Hematopoietic multipotent progenitor cell treated with erythropoietin and hydrocortisone succinate and interleukin-3 and kit ligand, for 6 days (in vitro differentiated cells): Measurements from ENCODE around the gene SWAP70.
"Not testable (repeated sequence)": the region's sequence is repeated elsewhere in the genome, so short reads cannot be mapped to it uniquely, and the experiment has no call there.

ENCODE experiments used
- DNase-seq: peaks from one replicate; pipeline ENCODE4 v3.0.0-alpha.2; 2015

SWAP70 gene

DNA sequence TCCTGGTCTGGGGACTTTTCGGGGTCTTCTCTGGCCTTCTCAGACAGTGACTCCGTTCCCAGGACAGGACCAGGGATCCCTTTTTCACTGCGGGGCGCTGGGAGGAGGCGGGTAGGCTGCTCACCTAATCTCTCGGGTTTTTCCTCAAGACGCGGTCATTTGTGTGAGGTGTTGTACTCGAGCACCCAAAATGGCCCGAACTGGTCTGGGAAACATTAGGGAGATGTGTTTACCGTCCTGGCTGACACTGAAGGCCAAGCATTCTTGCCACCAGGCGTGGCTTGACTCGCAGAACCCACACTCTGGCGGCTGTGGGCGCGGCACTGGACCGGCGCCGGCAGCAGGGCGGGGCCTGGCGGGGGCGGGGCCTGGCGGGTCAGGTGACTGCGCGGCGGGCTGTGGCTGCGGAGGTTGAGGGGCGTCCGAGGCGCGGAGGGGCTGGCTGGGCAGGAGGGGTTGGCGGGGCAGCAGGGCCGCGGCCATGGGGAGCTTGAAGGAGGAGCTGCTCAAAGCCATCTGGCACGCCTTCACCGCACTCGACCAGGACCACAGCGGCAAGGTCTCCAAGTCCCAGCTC is at the start of gene SWAP70:
Gene SWAP70, plus strand, starts transcription at position 379 of the 577 bp plus-strand sequence. Its CDS starts 103 bp downstream, at position 482.
- peak; percentile 91 for DNase-seq

DNA sequence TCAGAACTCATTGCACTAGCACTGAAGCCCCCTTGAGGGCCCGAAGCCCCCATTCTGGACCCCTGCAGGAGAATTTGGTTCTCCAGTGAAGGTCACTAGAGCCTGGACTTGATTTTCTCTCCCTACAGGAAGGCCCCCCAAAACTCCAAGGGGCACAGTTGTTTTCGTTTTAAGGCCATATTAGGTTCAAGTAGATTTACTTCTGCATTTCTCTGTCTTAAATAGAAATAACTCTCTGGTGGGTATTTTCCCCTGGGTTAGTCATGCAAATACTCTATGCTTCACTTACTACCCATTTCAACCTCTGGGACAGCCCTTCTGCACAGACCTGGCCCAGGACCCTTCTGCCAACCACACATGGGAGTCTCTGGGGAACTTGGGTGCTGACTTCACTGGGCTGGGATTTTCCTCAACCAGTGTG is 48.8 kb upstream of the SWAP70 start:
- peak; percentile 42 for DNase-seq

DNA sequence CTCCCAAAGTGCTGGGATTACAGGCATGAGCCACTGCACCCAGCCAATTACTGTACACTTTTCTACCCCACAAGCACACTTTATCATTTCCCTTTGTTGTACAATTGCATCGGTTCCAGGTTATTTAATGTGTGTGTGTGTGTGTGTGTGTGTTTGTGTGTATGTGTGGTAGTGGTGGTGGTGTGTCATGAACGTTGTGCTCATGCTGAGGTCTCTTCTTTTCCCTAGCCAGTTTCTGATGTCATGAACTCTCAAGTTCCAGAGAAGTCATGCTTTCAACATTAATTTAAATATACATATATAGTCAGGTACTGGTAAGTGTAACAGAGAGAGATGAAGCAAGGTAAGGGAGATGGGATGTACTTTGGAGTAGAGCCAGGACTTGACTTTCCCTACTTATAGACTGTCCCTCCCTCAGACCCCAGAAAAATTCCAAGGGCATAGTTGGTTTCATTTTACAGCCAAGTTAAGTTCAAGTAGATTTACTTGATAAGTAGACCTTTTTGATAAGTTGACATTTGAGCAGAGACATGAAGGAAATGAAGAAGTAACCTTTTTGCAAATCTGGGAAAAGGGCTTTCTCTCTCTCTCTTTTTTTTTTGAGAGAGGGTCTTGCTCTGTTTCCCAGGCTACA is 47.7 kb upstream of the SWAP70 start:
- DNase-seq: no peak

DNA sequence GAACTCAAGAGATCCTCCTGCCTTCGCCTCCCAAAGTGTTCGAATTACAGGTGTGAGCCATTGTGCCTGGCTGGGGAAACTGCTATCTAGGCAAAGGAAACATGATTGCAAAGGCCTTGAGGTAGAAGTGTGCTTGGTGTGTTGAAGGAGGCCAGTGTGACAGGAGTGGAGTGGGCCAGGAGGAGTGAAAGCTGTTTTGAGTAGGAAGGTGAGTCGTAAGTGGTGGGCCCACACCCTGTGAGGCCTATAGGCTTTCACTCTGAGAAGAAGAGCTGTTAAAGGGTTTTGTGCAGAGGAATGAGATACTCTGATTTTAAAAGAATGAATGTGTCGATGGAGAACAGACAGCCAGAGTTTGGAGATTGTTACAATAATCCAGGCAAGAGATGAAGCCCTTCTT is 47.0 kb upstream of the SWAP70 start:
- no peak for DNase-seq

DNA sequence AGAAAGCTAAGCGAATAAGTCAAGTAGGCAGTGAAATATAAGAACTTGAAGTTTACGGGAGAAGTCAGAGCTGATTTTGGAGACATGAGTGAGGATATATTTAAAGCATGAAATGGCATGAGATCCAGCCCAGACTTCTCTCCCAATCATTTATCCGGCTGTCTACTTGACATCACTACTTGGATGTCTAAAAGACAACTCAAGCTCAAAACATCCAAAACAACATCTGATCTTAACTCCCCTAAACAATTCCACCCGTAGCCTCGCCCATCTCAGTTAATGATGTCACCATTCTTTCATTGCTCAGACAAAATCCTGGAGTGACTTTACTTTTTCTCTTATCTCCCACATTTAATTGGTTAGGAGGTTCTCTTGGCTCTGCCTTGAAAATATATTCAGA is 45.9 kb upstream of the SWAP70 start:
- no peak for DNase-seq

DNA sequence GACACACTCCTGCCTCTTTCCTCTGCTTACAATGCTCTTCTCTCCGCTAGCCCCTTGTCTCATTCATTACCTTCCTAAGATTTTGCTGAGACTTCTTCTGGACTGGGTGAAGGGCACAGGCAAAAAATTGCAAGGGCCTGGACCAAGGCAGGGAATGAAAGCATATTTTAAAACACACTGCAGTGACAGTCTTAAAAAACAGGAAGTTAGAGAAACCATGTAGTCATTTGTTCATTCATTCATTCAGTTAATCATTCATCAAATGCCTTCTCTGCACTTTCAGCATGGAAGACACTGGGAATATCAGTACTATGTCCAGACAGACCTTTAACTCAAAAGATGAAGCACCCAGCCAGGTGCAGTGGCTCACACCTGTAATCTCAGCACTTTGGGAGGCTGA is 44.9 kb upstream of the SWAP70 start:
- no peak for DNase-seq

DNA sequence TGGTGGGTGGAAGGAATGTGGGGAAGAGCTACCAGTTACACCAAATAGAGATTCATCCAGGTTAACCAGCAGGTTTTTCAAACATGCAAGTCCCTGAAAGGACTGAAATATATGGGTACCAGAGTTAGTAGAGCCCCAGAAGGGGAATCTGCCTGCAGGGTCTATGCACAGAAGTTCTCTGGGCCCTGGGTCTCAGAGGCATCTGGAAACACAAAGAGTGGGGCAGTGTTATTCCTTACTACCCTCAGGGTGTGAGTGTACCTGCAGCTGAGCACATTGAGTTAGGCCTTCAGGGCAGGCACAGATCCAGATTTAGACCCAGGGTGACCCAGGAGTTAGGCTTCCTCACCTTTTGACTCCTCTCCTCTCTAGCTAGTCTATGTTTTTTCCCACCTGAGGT is 43.9 kb upstream of the SWAP70 start:
- DNase-seq: no peak

DNA sequence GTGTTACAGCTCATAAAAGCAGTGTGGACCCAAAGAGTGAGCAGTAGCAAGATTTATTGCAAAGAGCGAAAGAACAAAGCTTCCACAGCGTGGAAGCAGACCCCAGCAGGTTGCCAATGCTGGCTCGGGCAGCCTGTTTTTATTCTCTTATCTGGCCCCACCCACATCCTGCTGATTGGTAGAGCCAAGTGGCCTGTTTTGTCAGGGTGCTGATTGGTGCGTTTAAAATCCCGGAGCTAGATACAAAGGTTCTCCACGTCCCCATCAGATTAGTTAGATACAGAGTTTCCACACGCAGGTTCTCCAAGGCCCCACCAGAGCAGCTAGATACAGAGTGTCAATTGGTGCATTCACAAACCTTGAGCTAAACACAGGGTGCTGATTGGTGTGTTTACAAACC is 41.5 kb upstream of the SWAP70 start:
- not testable (repeated sequence) for DNase-seq

- not testable (repeated sequence) for DNase-seq
Observed at GRCh38 chr11:9623053-9623452, 40.8 kb upstream of the SWAP70 start.

GRCh38 chr11:9624448-9624847 is 39.4 kb upstream of the SWAP70 start:
- DNase-seq: no peak

- DNase-seq: no peak
Observed at GRCh38 chr11:9625162-9625561, 38.7 kb upstream of the SWAP70 start.

DNA sequence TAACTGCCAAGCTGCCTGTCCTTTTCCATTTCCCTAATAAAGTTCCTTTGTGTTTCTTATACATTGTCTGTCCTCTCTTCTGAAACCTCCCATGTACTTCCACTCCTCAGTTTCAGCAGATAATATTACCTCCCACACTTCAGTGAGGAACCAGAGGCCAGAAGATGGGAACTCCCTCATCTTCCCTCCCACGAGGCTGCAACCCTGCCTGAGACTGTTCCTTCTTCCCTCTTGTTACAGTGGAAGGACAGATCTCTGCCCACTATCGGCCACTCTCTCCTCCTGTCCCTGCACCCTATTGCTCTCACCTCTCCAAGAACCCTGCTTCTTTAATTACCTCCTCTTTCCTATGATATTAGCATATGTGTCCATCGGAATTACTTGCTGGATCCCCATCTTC is 38.1 kb upstream of the SWAP70 start:
- no peak for DNase-seq

DNA sequence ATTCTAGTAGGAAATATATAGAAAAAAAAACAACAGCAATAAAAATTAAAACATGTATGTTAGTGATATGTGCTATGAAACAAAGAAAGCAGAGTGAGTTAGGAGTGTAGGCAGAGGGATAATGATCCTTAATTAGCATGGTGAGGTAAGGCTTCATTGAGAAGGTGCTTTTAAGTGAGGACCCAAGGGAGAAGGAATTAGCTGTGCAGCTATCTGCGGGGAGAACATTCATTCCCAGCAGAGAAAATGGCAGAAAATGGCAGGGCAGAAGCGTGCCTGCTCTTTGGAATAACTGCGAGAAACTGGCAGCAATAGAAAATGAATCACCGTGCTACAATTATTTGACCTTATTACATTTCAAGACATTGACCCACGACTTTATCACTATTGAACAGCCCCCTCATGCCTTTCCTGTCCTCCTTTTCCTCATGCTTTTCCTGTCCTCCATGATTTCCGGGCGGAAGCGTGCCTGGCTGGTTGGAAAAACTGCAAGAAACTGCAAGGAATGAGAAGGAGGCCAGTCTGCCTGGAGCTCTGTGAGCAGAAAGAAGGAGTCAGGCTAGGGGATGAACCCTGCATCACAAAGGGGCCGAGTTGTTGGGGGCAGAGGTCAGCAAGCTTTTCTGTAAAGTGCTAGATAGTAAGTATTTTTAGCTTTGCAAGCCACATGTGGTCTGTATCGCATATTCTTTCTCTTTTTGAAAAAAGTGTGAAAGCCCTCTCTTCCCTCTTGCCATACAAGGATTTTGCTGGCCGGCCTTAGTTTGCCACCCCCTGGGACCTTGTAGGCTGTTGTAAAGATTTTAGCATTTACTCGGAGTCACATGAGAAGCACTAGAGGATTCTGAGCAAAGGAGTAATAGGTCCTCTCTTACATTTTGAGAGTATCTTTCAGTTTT is 37.1 kb upstream of the SWAP70 start:
- DNase-seq: no peak

- DNase-seq: no peak
Observed at GRCh38 chr11:9629064-9629463, 34.8 kb upstream of the SWAP70 start.

GRCh38 chr11:9633679-9634078 is 30.2 kb upstream of the SWAP70 start:
- peak; percentile 48 for DNase-seq

DNA sequence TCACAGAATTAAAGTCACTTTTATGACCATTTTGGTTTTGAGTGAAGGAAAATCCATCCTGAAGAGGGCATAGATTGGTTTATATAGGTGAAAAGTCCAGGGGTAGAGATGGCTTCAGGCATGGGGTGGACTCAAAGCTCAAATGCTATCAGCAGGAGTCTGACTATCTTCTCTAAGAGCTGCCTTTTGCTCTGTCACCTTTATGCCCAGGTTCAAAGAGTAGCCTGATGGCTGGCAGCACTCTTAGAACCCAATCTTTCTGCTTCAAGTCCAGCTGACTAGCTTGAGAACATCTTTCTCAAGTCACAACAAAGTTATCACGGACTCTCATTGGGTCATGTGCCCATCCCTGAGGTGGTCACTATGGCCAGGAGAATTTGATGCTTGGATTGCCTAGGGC is 27.2 kb upstream of the SWAP70 start:
- DNase-seq: no peak

DNA sequence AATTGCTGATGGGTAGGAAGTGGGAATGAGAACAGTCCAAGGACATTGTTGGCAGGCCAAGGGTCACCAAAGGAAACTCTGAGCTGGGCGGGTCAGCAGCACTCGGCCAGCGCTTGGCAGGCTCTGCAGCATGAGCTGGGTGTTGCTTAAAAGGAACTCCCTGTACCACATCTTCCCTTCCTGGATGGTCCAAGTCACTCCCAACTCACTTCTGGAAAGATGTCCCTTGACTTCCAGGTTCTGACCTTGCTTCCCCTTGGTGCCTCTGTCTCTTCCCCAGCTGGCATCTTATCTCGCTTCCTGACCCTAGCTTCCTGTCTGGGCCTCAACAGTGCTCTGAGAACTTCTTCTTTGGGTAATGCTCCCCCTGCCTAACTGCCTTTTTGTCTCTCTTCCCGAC is 24.8 kb upstream of the SWAP70 start:
- no peak for DNase-seq

GRCh38 chr11:9639985-9640384 is 23.9 kb upstream of the SWAP70 start:
- peak; percentile 87 for DNase-seq

DNA sequence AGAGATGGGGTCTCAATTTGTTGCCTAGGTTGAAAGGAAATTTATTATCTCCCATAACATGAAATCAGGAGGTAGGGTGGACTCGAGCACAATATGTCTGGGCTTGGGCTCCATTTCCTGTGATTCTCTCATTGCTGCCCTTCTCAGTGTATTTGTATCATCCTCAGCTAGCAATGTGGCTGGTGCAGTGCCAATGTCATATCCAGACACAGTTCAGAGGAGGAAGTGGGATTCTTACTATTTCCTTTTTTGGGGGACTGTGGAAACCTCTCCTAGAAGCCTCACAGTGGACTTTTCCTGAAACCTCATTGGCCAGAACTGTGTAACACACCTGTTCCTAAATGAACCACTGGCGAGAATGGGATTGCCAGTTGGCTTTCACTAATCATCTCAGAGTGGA is 21.0 kb upstream of the SWAP70 start:
- DNase-seq: no peak

DNA sequence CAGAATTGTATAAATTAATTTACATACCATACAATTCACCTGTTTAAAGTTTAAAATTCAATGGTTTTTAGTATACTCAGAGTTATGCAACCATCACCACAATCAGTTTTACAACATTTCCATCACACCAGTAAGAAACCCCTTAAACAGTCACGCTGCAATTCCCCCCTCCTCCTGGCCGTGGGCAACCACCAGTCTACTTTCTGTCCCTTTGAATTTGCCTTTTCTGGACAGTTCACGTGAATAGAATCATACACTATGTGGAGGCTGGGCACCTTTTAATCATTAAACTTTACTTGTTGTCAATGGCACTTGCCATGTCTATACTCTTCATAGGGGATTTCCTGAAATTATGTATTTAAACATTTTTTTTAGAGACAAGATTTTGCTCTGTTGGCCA is 20.1 kb upstream of the SWAP70 start:
- peak; percentile 49 for DNase-seq

DNA sequence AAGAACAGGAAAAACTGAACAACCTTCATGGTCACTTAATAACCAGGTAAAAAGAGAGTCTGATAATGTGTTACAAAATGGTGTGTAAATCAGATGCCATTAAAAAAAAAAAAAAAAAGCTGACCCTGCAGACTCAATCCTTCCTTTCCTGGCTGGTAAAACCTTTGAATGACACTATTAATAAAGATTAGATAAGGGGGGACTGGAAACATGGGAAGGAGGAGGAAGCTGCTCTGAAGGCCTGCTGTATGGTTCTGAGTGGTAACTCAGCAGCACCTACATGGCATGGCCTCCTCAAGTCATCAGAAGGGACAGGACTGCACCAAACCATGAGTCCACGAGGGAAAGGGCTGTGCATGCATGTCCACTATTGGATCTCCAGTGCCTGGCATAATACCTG is 18.0 kb upstream of the SWAP70 start:
- no peak for DNase-seq

GRCh38 chr11:9646324-9646723 is 17.6 kb upstream of the SWAP70 start:
- DNase-seq: no peak

- no peak for DNase-seq
Observed at GRCh38 chr11:9651481-9651880, 12.4 kb upstream of the SWAP70 start.
